ENCODE measurements around the gene KCNB1.

Gene KCNB1

DNA sequence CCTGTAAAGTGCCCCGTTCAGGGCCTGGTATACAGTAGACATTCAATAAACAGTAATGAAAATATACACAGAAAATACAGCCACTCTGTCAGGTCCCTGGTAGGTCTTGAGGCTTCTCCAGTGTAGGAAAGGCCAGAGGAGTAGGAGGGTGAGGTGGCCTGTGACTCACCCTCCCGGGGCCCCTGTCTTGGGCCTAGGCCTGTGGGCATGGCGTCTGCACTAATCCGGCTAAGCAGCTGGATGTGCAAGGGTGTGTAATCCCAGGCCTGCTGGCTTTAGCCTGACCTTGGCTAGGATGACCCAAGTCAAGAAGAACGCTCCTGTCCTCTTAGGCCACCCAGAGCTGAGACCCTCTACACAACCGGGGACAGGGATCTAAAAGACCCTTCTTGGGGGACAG lies 84.9 kb downstream of the KCNB1 start:
- DNase-seq (ENCODE audit: low spot score) = no peak
- TF ChIP-seq, protein P1, sequence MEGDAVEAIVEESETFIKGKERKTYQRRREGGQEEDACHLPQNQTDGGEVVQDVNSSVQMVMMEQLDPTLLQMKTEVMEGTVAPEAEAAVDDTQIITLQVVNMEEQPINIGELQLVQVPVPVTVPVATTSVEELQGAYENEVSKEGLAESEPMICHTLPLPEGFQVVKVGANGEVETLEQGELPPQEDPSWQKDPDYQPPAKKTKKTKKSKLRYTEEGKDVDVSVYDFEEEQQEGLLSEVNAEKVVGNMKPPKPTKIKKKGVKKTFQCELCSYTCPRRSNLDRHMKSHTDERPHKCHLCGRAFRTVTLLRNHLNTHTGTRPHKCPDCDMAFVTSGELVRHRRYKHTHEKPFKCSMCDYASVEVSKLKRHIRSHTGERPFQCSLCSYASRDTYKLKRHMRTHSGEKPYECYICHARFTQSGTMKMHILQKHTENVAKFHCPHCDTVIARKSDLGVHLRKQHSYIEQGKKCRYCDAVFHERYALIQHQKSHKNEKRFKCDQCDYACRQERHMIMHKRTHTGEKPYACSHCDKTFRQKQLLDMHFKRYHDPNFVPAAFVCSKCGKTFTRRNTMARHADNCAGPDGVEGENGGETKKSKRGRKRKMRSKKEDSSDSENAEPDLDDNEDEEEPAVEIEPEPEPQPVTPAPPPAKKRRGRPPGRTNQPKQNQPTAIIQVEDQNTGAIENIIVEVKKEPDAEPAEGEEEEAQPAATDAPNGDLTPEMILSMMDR (IDR thresholded peaks at IDR 0.05; ENCODE audit: borderline replicate concordance, control extremely low read depth, extremely low read depth, insufficient read depth, missing control alignments) = no peak
- in situ Hi-C loops (cut with MboI; ENCODE audit: low sequenced_read_pairs, unreplicated experiment) = no loop called here

DNA sequence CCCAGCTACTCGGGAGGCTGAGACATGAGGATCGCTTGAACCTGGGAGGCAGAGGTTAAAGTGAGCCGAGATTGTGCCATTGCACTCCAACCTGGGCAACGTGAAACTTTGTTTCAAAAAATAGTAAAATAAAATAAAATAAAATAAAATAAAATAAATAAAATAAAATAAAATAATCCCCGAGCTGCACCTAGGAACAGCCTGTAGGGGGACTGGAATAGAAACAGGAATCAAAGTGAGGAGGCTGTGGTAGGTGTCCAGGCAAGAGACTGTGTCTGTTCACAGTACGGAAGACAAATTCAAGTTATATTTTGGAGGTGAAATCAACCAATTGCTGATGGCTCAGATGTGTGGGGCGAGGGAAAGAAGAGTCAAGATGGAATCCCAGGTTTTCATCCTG lies 86.2 kb downstream of the KCNB1 start:
- TF ChIP-seq, protein P1 (IDR thresholded peaks at IDR 0.05; ENCODE audit: borderline replicate concordance, control extremely low read depth, extremely low read depth, insufficient read depth, missing control alignments) = no peak
- DNase-seq (ENCODE audit: low spot score) = no peak
- in situ Hi-C loops (cut with MboI; ENCODE audit: low sequenced_read_pairs, unreplicated experiment) = no loop called here

DNA sequence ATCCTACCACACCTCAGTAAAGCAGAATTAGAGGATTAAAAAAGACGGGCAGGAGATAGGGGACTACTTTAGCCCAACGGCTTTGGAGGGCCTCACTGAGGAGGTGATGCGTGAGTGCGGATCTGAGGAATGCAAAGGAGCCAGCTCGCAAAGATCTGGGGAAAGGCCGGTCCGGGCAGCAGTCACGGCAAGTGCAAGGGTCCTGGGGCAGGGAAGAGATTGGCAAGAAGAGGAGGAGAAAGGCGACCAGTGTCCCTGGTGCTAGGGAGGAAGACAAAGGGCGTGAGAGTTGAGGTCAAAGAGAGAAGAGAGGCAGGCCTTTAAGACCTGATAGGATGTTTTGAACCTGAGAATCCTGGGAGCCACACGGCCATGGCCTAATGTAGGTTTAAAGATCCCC lies 86.8 kb downstream of the KCNB1 start:
- TF ChIP-seq, protein P1 (IDR thresholded peaks at IDR 0.05; ENCODE audit: borderline replicate concordance, control extremely low read depth, extremely low read depth, insufficient read depth, missing control alignments) = no peak
- in situ Hi-C loops (cut with MboI; ENCODE audit: low sequenced_read_pairs, unreplicated experiment) = no loop called here
- DNase-seq (ENCODE audit: low spot score) = no peak

DNA sequence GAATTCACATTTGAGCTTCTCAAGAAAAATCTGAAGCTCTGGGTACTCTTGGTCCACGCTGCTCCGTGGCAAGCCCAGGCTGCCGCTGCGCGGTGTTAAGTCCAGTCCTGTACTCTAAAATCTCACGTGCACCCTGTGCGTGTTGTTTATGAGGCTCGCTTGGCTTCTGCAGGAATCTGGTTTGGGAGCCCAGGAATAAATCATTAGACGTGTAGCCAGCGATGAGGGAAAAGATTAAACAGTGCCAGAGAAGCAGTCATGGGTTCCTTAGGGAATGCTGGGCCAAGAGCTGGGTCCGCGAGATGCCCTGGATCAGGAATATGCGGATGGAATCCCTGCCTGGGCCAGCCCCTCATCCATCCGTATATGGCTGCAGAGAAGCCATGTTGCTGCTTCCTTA lies 87.3 kb downstream of the KCNB1 start:
- in situ Hi-C loops (cut with MboI; ENCODE audit: low sequenced_read_pairs, unreplicated experiment) = no loop called here
- TF ChIP-seq, protein P1 (IDR thresholded peaks at IDR 0.05; ENCODE audit: borderline replicate concordance, control extremely low read depth, extremely low read depth, insufficient read depth, missing control alignments) = no peak
- DNase-seq (ENCODE audit: low spot score) = no peak

DNA sequence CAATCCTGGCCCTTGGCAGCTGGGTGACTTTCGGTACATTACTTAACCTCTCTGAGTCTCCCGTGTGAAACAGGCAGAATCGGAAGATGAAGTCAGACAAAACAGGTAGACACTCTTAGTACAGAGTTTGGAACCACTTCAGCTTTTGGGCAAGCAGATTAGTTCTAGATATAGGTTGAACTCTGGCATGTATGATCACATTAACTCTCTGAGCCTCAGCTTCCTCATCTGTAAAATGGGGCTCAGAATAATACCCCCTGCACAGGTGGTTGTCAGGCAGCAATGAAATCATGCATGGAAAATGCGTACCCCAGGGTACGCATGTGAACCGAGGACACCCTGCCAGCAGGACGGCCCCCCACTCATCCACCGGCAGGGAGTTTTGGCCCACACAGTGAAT lies 87.7 kb downstream of the KCNB1 start:
- no peak for DNase-seq (ENCODE audit: low spot score)
- in situ Hi-C loops (cut with MboI; ENCODE audit: low sequenced_read_pairs, unreplicated experiment) = no loop called here
- TF ChIP-seq, protein P1 (IDR thresholded peaks at IDR 0.05; ENCODE audit: borderline replicate concordance, control extremely low read depth, extremely low read depth, insufficient read depth, missing control alignments) = no peak

DNA sequence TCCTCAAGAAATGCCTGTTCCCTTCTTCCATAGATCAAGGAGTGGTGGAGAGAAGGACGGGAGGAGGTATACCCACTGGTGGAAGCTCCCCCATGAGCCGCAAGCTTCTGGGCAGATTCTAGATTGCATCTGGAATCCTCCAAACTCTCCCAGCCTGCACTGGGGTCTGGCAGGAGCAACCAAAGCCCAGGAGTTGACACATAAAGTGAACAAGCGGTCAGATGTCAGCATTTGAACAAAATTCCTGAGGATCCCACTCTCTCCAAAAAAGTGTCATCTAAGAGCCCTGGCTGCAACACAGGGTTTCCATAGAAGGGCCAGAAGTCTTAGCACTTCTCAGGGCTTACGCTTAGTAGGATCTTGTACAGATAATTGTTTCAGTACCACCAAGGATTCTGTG lies 88.2 kb downstream of the KCNB1 start:
- no peak for DNase-seq (ENCODE audit: low spot score)
- in situ Hi-C loops (cut with MboI; ENCODE audit: low sequenced_read_pairs, unreplicated experiment) = no loop called here
- TF ChIP-seq, protein P1 (IDR thresholded peaks at IDR 0.05; ENCODE audit: borderline replicate concordance, control extremely low read depth, extremely low read depth, insufficient read depth, missing control alignments) = no peak

DNA sequence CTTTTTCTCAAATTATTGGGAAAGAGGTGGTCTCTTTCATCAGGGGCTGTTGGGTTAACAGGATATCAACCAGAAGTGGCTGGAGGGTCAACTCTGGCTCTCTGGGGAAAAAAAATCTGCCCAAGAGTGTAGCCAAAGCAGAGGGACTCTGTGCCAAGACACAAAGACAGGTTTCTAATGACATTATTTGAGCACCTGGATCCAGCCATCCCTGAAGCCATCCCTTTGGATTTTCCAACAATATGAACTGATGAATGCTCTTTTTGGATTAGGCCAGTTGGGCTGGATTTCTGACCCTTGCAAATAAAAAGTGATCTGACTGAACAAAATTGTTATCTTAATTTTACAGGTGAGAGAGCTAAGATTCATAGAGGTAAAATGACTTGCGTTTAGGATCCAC lies 88.7 kb downstream of the KCNB1 start:
- in situ Hi-C loops (cut with MboI; ENCODE audit: low sequenced_read_pairs, unreplicated experiment) = no loop called here
- no peak for DNase-seq (ENCODE audit: low spot score)

More for the DNA sequence above, 88.7 kb downstream of the KCNB1 start:
- TF ChIP-seq, protein P1 (IDR thresholded peaks at IDR 0.05; ENCODE audit: borderline replicate concordance, control extremely low read depth, extremely low read depth, insufficient read depth, missing control alignments) = no peak

Data from GM13976 (cell line).